ENCODE results near the gene TMEM139.

DNA sequence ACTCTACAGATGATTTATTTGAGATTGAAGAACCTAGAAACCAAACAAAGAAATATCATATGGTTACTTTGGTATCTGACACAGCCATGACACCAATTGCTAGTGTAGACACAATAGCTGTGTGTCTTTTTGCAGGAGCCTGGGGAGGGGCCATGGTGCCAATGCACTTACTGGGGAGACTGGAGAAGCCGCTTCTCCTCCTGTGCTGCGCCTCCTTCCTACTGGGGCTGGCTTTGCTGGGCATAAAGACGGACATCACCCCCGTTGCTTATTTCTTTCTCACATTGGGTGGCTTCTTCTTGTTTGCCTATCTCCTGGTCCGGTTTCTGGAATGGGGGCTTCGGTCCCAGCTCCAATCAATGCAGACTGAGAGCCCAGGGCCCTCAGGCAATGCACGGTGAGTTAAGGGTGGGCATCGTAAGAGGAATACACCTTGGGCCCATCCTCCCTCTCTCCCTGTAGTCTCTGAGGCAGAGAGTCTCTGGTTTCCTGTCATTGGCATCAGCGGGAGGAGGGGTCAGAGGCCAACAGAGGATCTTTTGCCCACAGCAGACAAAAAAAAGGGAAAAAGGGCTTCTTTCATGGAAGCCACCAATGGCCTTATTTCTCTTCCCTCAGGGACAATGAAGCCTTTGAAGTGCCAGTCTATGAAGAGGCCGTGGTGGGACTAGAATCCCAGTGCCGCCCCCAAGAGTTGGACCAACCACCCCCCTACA lies 1.2 kb downstream of the TMEM139 start:
- TF ChIP-seq CTCF (IDR thresholded peaks at IDR 0.05; ENCODE audit: insufficient read depth, low read depth, low read length) = no peak
- no peak for TF ChIP-seq EZH2 (IDR thresholded peaks at IDR 0.05; ENCODE audit: insufficient read depth, low read length)

All from astrocyte (in vitro differentiated cells and primary cell).